Adrenal gland (tissue), 12 donors: ENCODE data around the gene RASSF4. TPM values are rescaled to one million over a fixed set of nuclear protein-coding genes. Genes with fewer than 3 reads are reported as not detected.

Experiments
- DNase-seq, 7 donors: peaks; one replicate each; pipeline ENCODE4 v3.0.0-alpha.2; 2019 to 2020
- H3K27ac ChIP-seq, 5 donors: fragments of 200-600 bp; sonication (generic) in 4 of 5; 1 replicate in 3 of 5; 2 replicates in 2 of 5; pipeline versions ENCODE4 v1.5.1 to v1.8.0; 2016 to 2020; ENCODE audit warnings: mild to moderate bottlenecking in 1 of 5
- H3K27me3 ChIP-seq: fragments of 200-600 bp; 2 replicates; pipeline ENCODE4 v1.8.0; 2021
- H3K36me3 ChIP-seq, 2 donors: fragments of 200-600 bp; replicated peaks in 1 of 2; 1 replicate in 1 of 2; 2 replicates in 1 of 2; pipeline versions ENCODE4 v1.5.1 to v1.8.0; 2018 to 2022
- H3K4me1 ChIP-seq, 2 donors: fragments of 200-600 bp; replicated peaks in 1 of 2; 1 replicate in 1 of 2; 2 replicates in 1 of 2; pipeline versions ENCODE4 v1.5.1 to v1.8.0; 2018 to 2021
- H3K4me3 ChIP-seq, 4 donors: fragments of 200-600 bp; sonication (generic) in 3 of 4; one replicate each; pipeline ENCODE4 v1.5.1; 2016 to 2018
- H3K9me3 ChIP-seq, 3 donors: fragments of 200-600 bp; sonication (generic) in 1 of 3; replicated peaks in 1 of 3; 1 replicate in 2 of 3; 2 replicates in 1 of 3; pipeline versions ENCODE4 v1.5.1 to v1.8.0; 2016 to 2021
- POLR2A ChIP-seq, 2 donors: fragments of 450-650 bp; IDR thresholded peaks; one replicate each; pipeline ENCODE4 v1.6.1; 2017; ENCODE audit warnings: antibody characterized with exemption in 2 of 2, mild to moderate bottlenecking in 2 of 2, moderate library complexity in 1 of 2
- WGBS, 4 donors: extraction: QIAGEN DNeasy Blood & Tissue Kit in 2 of 4; methylation state at CpG; one replicate each; pipeline versions ENCODE4 v1.1.5 to v1.1.7; 2013 to 2017; 5-methylcytosine and 5-hydroxymethylcytosine counted together
- intact Hi-C, 2 donors: fragments of 100-400 bp; cut with DNase I; formaldehyde crosslinking; loops; one replicate each; pipeline versions ENCODE4 v1.14.1 to v1.15.0; 2022 to 2023
- polyA plus RNA-seq, 3 donors: library from polyadenylated mRNA; stranded (reverse); fragments of 200-250 nt in 2 of 3; fragments of 350-450 nt in 1 of 3; fragmentation: Illumina TruSeq in 1 of 3; extraction: RNeasy Lipid Tissue Mini Kit (QIAGEN cat#74804) in 1 of 3; gene quantifications; one replicate each; pipeline ENCODE4 v1.2.3, GENCODE V29; 2013 to 2014
- total RNA-seq, 9 donors: library from RNA; depleted of rRNA in 4 of 9; stranded (reverse); fragments of >200 nt in 4 of 9; fragments of 120-200 nt in 1 of 9; fragmentation: NEBNext Ultra II Directional in 1 of 9; extraction: Animal tissue kit (Norgen Biotek cat#: 25700) in 1 of 9; gene quantifications; one replicate each; pipeline versions ENCODE4 v1.1.0 to v1.2.4, GENCODE V29; 2013 to 2023
- TF ChIP-seq, protein P1 (sequence below), 6 experiments: fragments of 450-650 bp in 4 of 6; fragments of 200-600 bp in 2 of 6; sonication (generic) in 1 of 6; IDR thresholded peaks; 1 replicate in 5 of 6; 2 replicates in 1 of 6; pipeline versions ENCODE4 v1.5.1 to v1.8.0; 2016 to 2021; ENCODE audit warnings: antibody characterized with exemption in 6 of 6, mild to moderate bottlenecking in 2 of 6, moderate library complexity in 1 of 6
- donor health status: healthy with polysubstance abuse.
- donor health status: Bipolar disorder and iron deficiency.
- donor health status: DM: yes; HTN: yes; CAD: no.
- donor health status: DM: no; HTN: no; CAD: no.
- donor health status: DM: no; HTN: no; CAD: no.
- donor health status: DM: yes; HTN: yes; CAD: no.

RASSF4 gene
- total and polyA plus RNA-seq, 12 donors = 5.2 to 47.5 (median 25.0) TPM

DNA sequence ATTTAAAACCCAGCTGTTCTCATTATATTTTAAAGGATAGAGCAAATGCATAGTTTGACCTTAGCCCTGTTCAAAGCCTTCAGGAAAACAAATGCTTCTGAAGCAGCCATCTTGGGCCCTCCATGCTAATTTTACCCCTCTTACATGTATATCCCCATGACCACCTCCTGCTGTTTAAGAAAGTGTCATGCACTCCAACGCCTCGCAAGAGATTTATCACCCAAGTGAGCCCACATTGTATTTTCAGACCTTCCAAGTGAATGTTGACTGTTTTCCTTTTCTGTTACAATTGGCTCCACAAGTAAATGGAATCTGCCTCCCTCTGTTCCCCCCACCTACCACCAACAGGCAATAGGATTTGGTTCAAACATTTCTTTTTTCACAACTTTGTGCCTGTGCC lies 43.2 kb upstream of the RASSF4 start:
- intact Hi-C loops = no loop called here
- no peak overlapping the region for H3K4me3 ChIP-seq
- H3K9me3 ChIP-seq = no peaks in the 10 kb centered on the region
- H3K4me1 ChIP-seq = no peaks in the 10 kb centered on the region
- DNase-seq = no peak
- no peak overlapping the region for H3K27ac ChIP-seq
- H3K36me3 ChIP-seq = no peaks in the 10 kb centered on the region
- WGBS, 4 donors = 71 to 77% (median 75%) methylated on average over 2 of the region's 2 CpGs
- no peaks in the 10 kb centered on the region for H3K27me3 ChIP-seq
- no peak for TF ChIP-seq POLR2A (IDR thresholded peaks at IDR 0.05)
- TF ChIP-seq, protein P1, sequence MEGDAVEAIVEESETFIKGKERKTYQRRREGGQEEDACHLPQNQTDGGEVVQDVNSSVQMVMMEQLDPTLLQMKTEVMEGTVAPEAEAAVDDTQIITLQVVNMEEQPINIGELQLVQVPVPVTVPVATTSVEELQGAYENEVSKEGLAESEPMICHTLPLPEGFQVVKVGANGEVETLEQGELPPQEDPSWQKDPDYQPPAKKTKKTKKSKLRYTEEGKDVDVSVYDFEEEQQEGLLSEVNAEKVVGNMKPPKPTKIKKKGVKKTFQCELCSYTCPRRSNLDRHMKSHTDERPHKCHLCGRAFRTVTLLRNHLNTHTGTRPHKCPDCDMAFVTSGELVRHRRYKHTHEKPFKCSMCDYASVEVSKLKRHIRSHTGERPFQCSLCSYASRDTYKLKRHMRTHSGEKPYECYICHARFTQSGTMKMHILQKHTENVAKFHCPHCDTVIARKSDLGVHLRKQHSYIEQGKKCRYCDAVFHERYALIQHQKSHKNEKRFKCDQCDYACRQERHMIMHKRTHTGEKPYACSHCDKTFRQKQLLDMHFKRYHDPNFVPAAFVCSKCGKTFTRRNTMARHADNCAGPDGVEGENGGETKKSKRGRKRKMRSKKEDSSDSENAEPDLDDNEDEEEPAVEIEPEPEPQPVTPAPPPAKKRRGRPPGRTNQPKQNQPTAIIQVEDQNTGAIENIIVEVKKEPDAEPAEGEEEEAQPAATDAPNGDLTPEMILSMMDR (IDR thresholded peaks at IDR 0.05) = no peak

DNA sequence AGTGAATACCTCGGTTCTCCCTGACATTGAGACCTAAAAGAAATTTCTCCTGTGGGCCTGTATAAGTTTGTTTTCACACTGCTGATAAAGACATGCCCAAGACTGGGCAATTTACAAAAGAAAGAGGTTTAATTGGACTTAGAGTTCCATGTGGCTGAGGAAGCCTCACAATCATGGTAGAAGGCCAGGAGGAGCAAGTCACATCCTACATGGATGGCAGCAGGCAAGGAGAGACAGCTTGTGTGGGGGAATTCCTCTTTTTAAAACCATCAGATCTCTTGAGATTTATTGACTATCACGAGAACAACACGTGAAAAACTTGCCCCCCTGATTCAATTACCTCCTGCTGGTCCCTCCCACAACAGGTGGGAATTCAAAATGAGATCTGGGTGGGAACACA lies 41.8 kb upstream of the RASSF4 start:
- Histone ChIP-seq H3K27ac (no peak overlapping the region), H3K4me3 (no peak overlapping the region), H3K36me3 (no peaks in the 10 kb centered on the region), H3K9me3 (no peaks in the 10 kb centered on the region), H3K4me1 (no peaks in the 10 kb centered on the region), H3K27me3 (no peaks in the 10 kb centered on the region)
- 67 to 85% (median 73%) methylated on average over 3 of the region's 3 CpGs for WGBS, 4 donors
- intact Hi-C loops = no loop called here
- DNase-seq = no peak
- no peak for TF ChIP-seq POLR2A (IDR thresholded peaks at IDR 0.05)

DNA sequence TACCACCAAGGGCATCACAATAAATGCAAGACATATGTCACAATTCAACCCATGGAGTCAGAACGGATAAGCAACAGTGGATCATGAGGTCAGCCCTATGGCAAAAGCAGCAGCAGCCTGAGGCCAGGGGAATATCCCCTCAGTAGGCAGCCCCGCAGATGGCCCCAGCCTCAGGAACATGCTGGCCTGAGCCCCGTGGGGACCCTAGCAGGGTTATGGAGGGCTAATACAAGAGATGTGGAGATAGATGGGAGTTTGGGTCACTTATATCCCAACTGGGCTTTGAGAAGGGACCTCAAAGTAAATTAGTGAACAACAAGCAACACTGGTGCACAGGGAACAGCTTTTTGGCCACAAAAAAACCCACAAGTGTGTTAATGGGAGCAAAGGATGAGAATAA lies 39.4 kb upstream of the RASSF4 start:
- no peak for TF ChIP-seq POLR2A (IDR thresholded peaks at IDR 0.05)
- TF ChIP-seq, protein P1 (IDR thresholded peaks at IDR 0.05) = no peak
- Histone ChIP-seq H3K27ac (no peak overlapping the region), H3K4me3 (no peak overlapping the region), H3K9me3 (no peaks in the 10 kb centered on the region), H3K4me1 (no peaks in the 10 kb centered on the region), H3K36me3 (no peaks in the 10 kb centered on the region), H3K27me3 (no peaks in the 10 kb centered on the region)
- intact Hi-C loops = no loop called here
- peak in 2 of 7 donors; percentile 11 to 29 for DNase-seq
- WGBS, 4 donors = 84 to 88% (median 85%) methylated on average over 3 of the region's 3 CpGs

DNA sequence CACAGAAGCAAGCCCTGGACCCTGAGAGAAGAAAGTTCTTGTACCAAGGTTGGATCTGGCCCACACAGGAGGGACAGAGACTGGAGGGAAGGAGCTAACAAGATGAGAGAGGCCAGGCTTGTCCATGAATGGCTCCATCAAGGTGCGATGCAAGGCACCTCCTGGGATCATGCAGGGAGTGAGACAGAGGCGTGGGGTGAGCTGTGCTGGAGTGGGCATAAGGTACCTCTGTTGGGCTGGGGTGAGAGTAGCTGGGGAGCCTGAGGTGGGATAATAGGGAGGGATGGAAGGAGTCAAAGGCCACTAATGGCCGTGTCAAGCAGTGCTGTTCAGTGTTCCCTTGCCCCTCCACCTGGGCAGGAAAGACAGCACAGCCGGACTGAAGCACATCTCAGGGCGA lies 38.5 kb upstream of the RASSF4 start:
- H3K36me3 ChIP-seq = no peaks in the 10 kb centered on the region
- WGBS, 4 donors = 81 to 97% (median 89%) methylated on average over 5 of the region's 5 CpGs
- no peaks in the 10 kb centered on the region for H3K9me3 ChIP-seq
- DNase-seq = peak in 2 of 7 donors; percentile 3 to 27
- TF ChIP-seq, protein P1 (IDR thresholded peaks at IDR 0.05) = no peak
- TF ChIP-seq POLR2A (IDR thresholded peaks at IDR 0.05) = no peak
- no peaks in the 10 kb centered on the region for H3K27me3 ChIP-seq
- intact Hi-C loops = no loop called here
- no peaks in the 10 kb centered on the region for H3K4me1 ChIP-seq
- H3K4me3 ChIP-seq = no peak overlapping the region
- H3K27ac ChIP-seq = no peak overlapping the region

DNA sequence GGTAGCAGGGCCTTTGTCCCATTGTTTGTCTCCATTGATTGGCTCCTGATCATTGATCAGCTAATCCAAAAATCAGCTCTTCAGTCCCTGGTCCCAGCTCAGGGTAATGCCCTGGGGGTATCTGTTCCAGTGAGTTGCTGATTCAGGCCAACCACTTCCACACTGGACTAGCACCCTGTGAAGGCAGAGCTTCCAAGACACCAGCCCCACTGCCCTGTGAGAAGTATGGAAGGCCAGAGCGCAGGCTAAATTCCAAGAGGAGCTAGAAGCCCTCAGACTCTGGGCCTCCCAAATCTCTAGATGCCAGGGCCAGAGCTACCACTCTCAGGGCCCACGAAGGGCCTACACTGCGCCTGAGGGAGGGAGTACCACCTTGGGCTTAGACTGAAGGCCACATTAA lies 38.1 kb upstream of the RASSF4 start:
- Histone ChIP-seq H3K4me3 (no peak overlapping the region), H3K9me3 (no peaks in the 10 kb centered on the region), H3K36me3 (no peaks in the 10 kb centered on the region), H3K4me1 (no peaks in the 10 kb centered on the region), H3K27me3 (no peaks in the 10 kb centered on the region), H3K27ac (no peak overlapping the region)
- intact Hi-C loops = no loop called here
- 94 to 100% (median 99%) methylated on average over 2 to 3 of the region's 3 CpGs for WGBS, 4 donors
- peak in 2 of 7 donors; percentile 6 to 15 for DNase-seq
- TF ChIP-seq POLR2A (IDR thresholded peaks at IDR 0.05) = no peak
- TF ChIP-seq, protein P1 (IDR thresholded peaks at IDR 0.05) = no peak
